GM12878 (cell line): Measurements from ENCODE around the gene MYO15A. TPM values are rescaled to one million over a fixed set of nuclear protein-coding genes. Genes with fewer than 3 reads are reported as not detected.

ENCODE experiments used
- BCL11A ChIP-seq: IDR thresholded peaks from 2 replicates; pipeline ENCODE4 v1.6.1; 2011; ENCODE audit warnings: low read depth, low read length
- DPF2 ChIP-seq: fragments of 450-650 bp; IDR thresholded peaks from 2 replicates; pipeline ENCODE4 v1.6.1; 2017; ENCODE audit warnings: mild to moderate bottlenecking
- EGR1 ChIP-seq, 2 experiments: IDR thresholded peaks; 1 replicate in 1 of 2; 2 replicates in 1 of 2; pipeline ENCODE4 v1.6.1; 2011 to 2012; ENCODE audit warnings: low read depth in 2 of 2, low read length in 2 of 2, borderline replicate concordance in 1 of 2, mild to moderate bottlenecking in 1 of 2, moderate library complexity in 1 of 2
- EP300 ChIP-seq, 2 experiments: fragments of 150-350 bp in 1 of 2; IDR thresholded peaks; 2 replicates each; pipeline ENCODE4 v1.6.1; 2011 to 2012; ENCODE audit warnings: low read depth in 2 of 2, low read length in 2 of 2, borderline replicate concordance in 1 of 2, improper control_type of control experiment in 1 of 2, inconsistent platforms in 1 of 2; ENCODE audit not compliant: control insufficient read depth in 1 of 2
- ETV6 ChIP-seq, 2 experiments: fragments of 450-650 bp in 1 of 2; IDR thresholded peaks in 1 of 2; conservative IDR thresholded peaks in 1 of 2; 2 replicates each; pipeline ENCODE4 v1.6.1; 2014; ENCODE audit warnings: antibody characterized with exemption in 1 of 2, borderline replicate concordance in 1 of 2, low read depth in 1 of 2, mild to moderate bottlenecking in 1 of 2, moderate library complexity in 1 of 2
- MEF2A ChIP-seq: IDR thresholded peaks from 2 replicates; pipeline ENCODE4 v1.6.1; 2011; ENCODE audit warnings: low read depth, mild to moderate bottlenecking, low read length, moderate library complexity; ENCODE audit not compliant: insufficient read depth
- MLLT1 ChIP-seq: fragments of 450-650 bp; IDR thresholded peaks from 2 replicates; pipeline ENCODE4 v1.6.1; 2016; ENCODE audit warnings: mild to moderate bottlenecking
- PAX8 ChIP-seq: fragments of 450-650 bp; IDR thresholded peaks from 2 replicates; pipeline ENCODE4 v1.6.1; 2017; ENCODE audit warnings: mild to moderate bottlenecking, moderate library complexity
- PML ChIP-seq: IDR thresholded peaks from 2 replicates; pipeline ENCODE4 v1.6.1; 2012; ENCODE audit warnings: low read length, inconsistent platforms
- RELA ChIP-seq: fragments of 450-650 bp; IDR thresholded peaks from 2 replicates; pipeline ENCODE4 v1.8.0; 2014; ENCODE audit warnings: borderline replicate concordance; ENCODE audit not compliant: partially characterized antibody
- SIN3A ChIP-seq: IDR thresholded peaks from 2 replicates; pipeline ENCODE4 v1.6.1; 2012; ENCODE audit warnings: low read depth, low read length, improper control_type of control experiment
- SMAD1 ChIP-seq: fragments of 450-650 bp; IDR thresholded peaks from 2 replicates; pipeline ENCODE4 v1.6.1; 2018; ENCODE audit warnings: mild to moderate bottlenecking, low read depth; ENCODE audit not compliant: partially characterized antibody
- SMARCA5 ChIP-seq: fragments of 450-650 bp; IDR thresholded peaks from 2 replicates; pipeline ENCODE4 v1.6.1; 2017; ENCODE audit warnings: mild to moderate bottlenecking
- STAT3 ChIP-seq: IDR thresholded peaks from 2 replicates; pipeline ENCODE4 v1.6.1; 2011; ENCODE audit warnings: low read depth, low read length, improper control_type of control experiment
- TCF7 ChIP-seq: IDR thresholded peaks from 2 replicates; pipeline ENCODE4 v1.6.1; 2014; ENCODE audit warnings: antibody characterized with exemption, borderline replicate concordance
- ZBTB33 ChIP-seq: fragments of 450-650 bp; IDR thresholded peaks from 2 replicates; pipeline ENCODE4 v1.6.1; 2017; ENCODE audit warnings: mild to moderate bottlenecking
- ZNF207 ChIP-seq: fragments of 450-650 bp; IDR thresholded peaks from 2 replicates; pipeline ENCODE4 v1.6.1; 2014; ENCODE audit warnings: antibody characterized with exemption, mild to moderate bottlenecking, borderline replicate concordance
- ZNF217 ChIP-seq: fragments of 450-650 bp; IDR thresholded peaks from 2 replicates; pipeline ENCODE4 v1.6.1; 2017; ENCODE audit warnings: antibody characterized with exemption, mild to moderate bottlenecking
- ZNF274 ChIP-seq: IDR thresholded peaks from one replicate; pipeline ENCODE4 v1.8.0; 2011; ENCODE audit not compliant: insufficient read length, insufficient read depth
- polyA plus RNA-seq, 11 experiments: library from polyadenylated mRNA; depleted of rRNA in 4 of 11; unstranded in 6 of 11; stranded (reverse) in 5 of 11; fragments of >200 nt; fragmentation: Nextera tagmentation in 4 of 11; fragmentation: Illumina TruSeq in 1 of 11; extraction: Ambion mirVana in 4 of 11; extraction: Trizol in 1 of 11; gene quantifications; 1 replicate in 1 of 11; 2 replicates in 10 of 11; pipeline versions ENCODE4 v1.2.1 to v1.2.3, GENCODE V29; 2011 to 2016; ENCODE audit warnings: inconsistent platforms in 2 of 11, missing spikeins in 2 of 11, low read depth in 1 of 11
- total RNA-seq, 4 experiments: library from RNA; depleted of rRNA in 3 of 4; stranded (reverse); fragments of >200 nt in 3 of 4; fragmentation: Illumina TruSeq in 1 of 4; extraction: Trizol in 1 of 4; gene quantifications; 2 replicates each; pipeline versions ENCODE4 v1.2.1 to v1.2.3, GENCODE V29; 2013 to 2021
- TF ChIP-seq, protein P1 (sequence below): fragments of 450-650 bp; conservative IDR thresholded peaks from 2 replicates; pipeline ENCODE4 v1.6.1; 2017; ENCODE audit warnings: mild to moderate bottlenecking, moderate library complexity
- TF ChIP-seq, protein P2 (sequence below): fragments of 450-650 bp; IDR thresholded peaks from 2 replicates; pipeline ENCODE4 v1.6.1; 2018; ENCODE audit warnings: borderline replicate concordance, mild to moderate bottlenecking; ENCODE audit not compliant: partially characterized antibody

Gene MYO15A
- total and polyA plus RNA-seq, 10 of the 15 experiments (the other 5 are each of a cell fraction or from before 2014, with no cell fraction given) = 0.03 to 0.77 (median 0.21) TPM; not detected in 4

- TF ChIP-seq ETV6 (conservative IDR thresholded peaks at IDR 0.05 in 1 of 2, IDR thresholded peaks at IDR 0.05 in 1 of 2; ENCODE audit: borderline replicate concordance in 1 of 2, low read depth in 1 of 2) = peak in 1 of 2 experiments; percentile 62; a peak in 1 of 4 replicates
- TF ChIP-seq ZNF217 = peak; percentile 95
- TF ChIP-seq, protein P1, sequence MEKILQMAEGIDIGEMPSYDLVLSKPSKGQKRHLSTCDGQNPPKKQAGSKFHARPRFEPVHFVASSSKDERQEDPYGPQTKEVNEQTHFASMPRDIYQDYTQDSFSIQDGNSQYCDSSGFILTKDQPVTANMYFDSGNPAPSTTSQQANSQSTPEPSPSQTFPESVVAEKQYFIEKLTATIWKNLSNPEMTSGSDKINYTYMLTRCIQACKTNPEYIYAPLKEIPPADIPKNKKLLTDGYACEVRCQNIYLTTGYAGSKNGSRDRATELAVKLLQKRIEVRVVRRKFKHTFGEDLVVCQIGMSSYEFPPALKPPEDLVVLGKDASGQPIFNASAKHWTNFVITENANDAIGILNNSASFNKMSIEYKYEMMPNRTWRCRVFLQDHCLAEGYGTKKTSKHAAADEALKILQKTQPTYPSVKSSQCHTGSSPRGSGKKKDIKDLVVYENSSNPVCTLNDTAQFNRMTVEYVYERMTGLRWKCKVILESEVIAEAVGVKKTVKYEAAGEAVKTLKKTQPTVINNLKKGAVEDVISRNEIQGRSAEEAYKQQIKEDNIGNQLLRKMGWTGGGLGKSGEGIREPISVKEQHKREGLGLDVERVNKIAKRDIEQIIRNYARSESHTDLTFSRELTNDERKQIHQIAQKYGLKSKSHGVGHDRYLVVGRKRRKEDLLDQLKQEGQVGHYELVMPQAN = peak; percentile 87
- TF ChIP-seq ZNF274 = no peak
- TF ChIP-seq SIN3A = peak; percentile 84
- peak; percentile 83 for TF ChIP-seq TCF7
- TF ChIP-seq BCL11A = no peak
- peak; percentile 9 to 82 for TF ChIP-seq EGR1 (IDR thresholded peaks at IDR 0.05; ENCODE audit: borderline replicate concordance in 1 of 2, low read depth in 2 of 2, low read length in 2 of 2)
- TF ChIP-seq PML = peak; percentile 74; the same call in 1 of the 2 replicates
- no peak for TF ChIP-seq SMAD1
- TF ChIP-seq MLLT1 = peak; percentile 68; the same call in 1 of the 2 replicates
- peak; percentile 92 for TF ChIP-seq ZNF207
- TF ChIP-seq ZBTB33 = no peak
- TF ChIP-seq RELA = peak; percentile 80
- TF ChIP-seq SMARCA5 = peak; percentile 97
- no peak for TF ChIP-seq EP300 (IDR thresholded peaks at IDR 0.05; ENCODE audit: borderline replicate concordance in 1 of 2, control insufficient read depth in 1 of 2, low read depth in 2 of 2, low read length in 2 of 2)
- TF ChIP-seq PAX8 = no peak
- TF ChIP-seq, protein P2, sequence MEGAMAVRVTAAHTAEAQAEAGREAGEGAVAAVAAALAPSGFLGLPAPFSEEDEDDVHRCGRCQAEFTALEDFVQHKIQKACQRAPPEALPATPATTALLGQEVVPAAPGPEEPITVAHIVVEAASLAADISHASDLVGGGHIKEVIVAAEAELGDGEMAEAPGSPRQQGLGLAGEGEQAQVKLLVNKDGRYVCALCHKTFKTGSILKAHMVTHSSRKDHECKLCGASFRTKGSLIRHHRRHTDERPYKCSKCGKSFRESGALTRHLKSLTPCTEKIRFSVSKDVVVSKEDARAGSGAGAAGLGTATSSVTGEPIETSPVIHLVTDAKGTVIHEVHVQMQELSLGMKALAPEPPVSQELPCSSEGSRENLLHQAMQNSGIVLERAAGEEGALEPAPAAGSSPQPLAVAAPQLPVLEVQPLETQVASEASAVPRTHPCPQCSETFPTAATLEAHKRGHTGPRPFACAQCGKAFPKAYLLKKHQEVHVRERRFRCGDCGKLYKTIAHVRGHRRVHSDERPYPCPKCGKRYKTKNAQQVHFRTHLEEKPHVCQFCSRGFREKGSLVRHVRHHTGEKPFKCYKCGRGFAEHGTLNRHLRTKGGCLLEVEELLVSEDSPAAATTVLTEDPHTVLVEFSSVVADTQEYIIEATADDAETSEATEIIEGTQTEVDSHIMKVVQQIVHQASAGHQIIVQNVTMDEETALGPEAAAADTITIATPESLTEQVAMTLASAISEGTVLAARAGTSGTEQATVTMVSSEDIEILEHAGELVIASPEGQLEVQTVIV = no peak
- peak; percentile 80 for TF ChIP-seq MEF2A
- peak; percentile 68 for TF ChIP-seq DPF2
- no peak for TF ChIP-seq STAT3
These were observed 20.7 kb upstream of the MYO15A start, which contains the start of gene DRG2 (continued) for GRCh38 chr17:18087610-18088491.
